B cell (primary cell): Measurements from ENCODE around the gene PARD3B. TPM values are rescaled to one million over a fixed set of nuclear protein-coding genes. Genes with fewer than 3 reads are reported as not detected.

Experiments used
- ATAC-seq: fragments of 200-7000 bp; cut with Tn5 transposase; one replicate; pipeline ENCODE4 v1.10.0; 2021; ENCODE audit warnings: low read depth, mild to moderate bottlenecking, moderate number of reproducible peaks, moderate library complexity
- CTCF ChIA-PET: fragments of 350-600 bp; sonication (Branson Sonifier 250); formaldehyde crosslinking; loops from one replicate; lab custom pipeline; 2021; ENCODE audit warnings: antibody characterized with exemption, inconsistent platforms; lab: Charles Lee
- POLR2A ChIA-PET: fragments of 350-600 bp; sonication (Branson Sonifier 250); formaldehyde crosslinking; loops from one replicate; lab custom pipeline; 2021; ENCODE audit warnings: antibody characterized with exemption; lab: Charles Lee
- DNase-seq: peaks from one replicate; pipeline ENCODE4 v3.0.0; 2013
- H2AFZ ChIP-seq: 2 replicates; pipeline ENCODE4 v1.6.1; 2012; ENCODE audit warnings: mild to moderate bottlenecking, low read depth, low read length; ENCODE audit not compliant: insufficient read depth, poor library complexity, severe bottlenecking
- H3K27ac ChIP-seq, 2 donors: 1 replicate in 1 of 2; 2 replicates in 1 of 2; pipeline ENCODE4 v1.5.1; 2012 to 2013; ENCODE audit warnings: low read length in 2 of 2, mild to moderate bottlenecking in 2 of 2, moderate library complexity in 1 of 2
- H3K27me3 ChIP-seq, 4 experiments: fragments of 200-600 bp in 1 of 4; sonication (generic) in 1 of 4; replicated peaks in 1 of 4; 1 replicate in 2 of 4; 2 replicates in 2 of 4; pipeline versions ENCODE4 v1.6.1 to v1.7.0; 2013 to 2016; ENCODE audit warnings: low read length in 3 of 4, mild to moderate bottlenecking in 2 of 4, mixed read lengths in 1 of 4, moderate library complexity in 1 of 4; ENCODE audit not compliant: insufficient read depth in 4 of 4, control insufficient read depth in 3 of 4; ENCODE audit errors: control extremely low read depth in 1 of 4
- H3K36me3 ChIP-seq, 2 experiments: replicated peaks in 1 of 2; 1 replicate in 1 of 2; 2 replicates in 1 of 2; pipeline versions ENCODE4 v1.6.1 to v1.7.1; 2013; ENCODE audit warnings: low read length in 1 of 2; ENCODE audit not compliant: insufficient read depth in 2 of 2, control insufficient read depth in 1 of 2; ENCODE audit errors: control extremely low read depth in 1 of 2, extremely low read depth in 1 of 2
- H3K4me1 ChIP-seq, 2 donors: fragments of 200-600 bp in 1 of 2; sonication (generic) in 1 of 2; 1 replicate in 1 of 2; 2 replicates in 1 of 2; pipeline versions ENCODE4 v1.5.1 to v1.6.1; 2013 to 2017; ENCODE audit warnings: low read length in 2 of 2; ENCODE audit not compliant: control insufficient read depth in 2 of 2, insufficient read depth in 2 of 2
- H3K4me2 ChIP-seq: replicated peaks from 2 replicates; pipeline ENCODE3; 2012; ENCODE audit warnings: mild to moderate bottlenecking, low read depth, low read length; ENCODE audit not compliant: poor library complexity, severe bottlenecking
- H3K4me3 ChIP-seq, 5 experiments: fragments of 200-600 bp in 1 of 5; sonication (generic) in 1 of 5; 1 replicate in 3 of 5; 2 replicates in 2 of 5; pipeline versions ENCODE4 v1.5.1 to v1.7.0; 2011 to 2016; ENCODE audit warnings: low read length in 4 of 5, mild to moderate bottlenecking in 4 of 5, low read depth in 2 of 5, control low read depth in 1 of 5, moderate library complexity in 1 of 5; ENCODE audit not compliant: insufficient read depth in 1 of 5; ENCODE audit errors: control extremely low read depth in 1 of 5, extremely low read depth in 1 of 5
- H3K79me2 ChIP-seq: fragments of 200-600 bp; sonication (generic); one replicate; pipeline ENCODE4 v1.6.0; 2016; ENCODE audit warnings: low read length; ENCODE audit not compliant: control insufficient read depth, insufficient read depth
- H3K9ac ChIP-seq: fragments of 200-600 bp; sonication (generic); 2 replicates; pipeline ENCODE4 v1.6.1; 2017; ENCODE audit warnings: mild to moderate bottlenecking, low read length, moderate library complexity
- H3K9me3 ChIP-seq, 3 donors: one replicate each; pipeline versions ENCODE4 v1.6.1 to v1.7.1; 2013; ENCODE audit warnings: low read length in 2 of 3; ENCODE audit not compliant: control insufficient read depth in 2 of 3, insufficient read depth in 1 of 3; ENCODE audit errors: control extremely low read depth in 1 of 3
- H4K20me1 ChIP-seq: 2 replicates; pipeline ENCODE4 v1.6.0; 2012; ENCODE audit warnings: mild to moderate bottlenecking, low read length; ENCODE audit not compliant: insufficient read depth, control insufficient read depth, poor library complexity, severe bottlenecking
- H3K27ac Mint-ChIP-seq: one replicate; pipeline ENCODE4 v1.8.0; 2021; ENCODE audit warnings: mixed read lengths
- H3K27me3 Mint-ChIP-seq: one replicate; pipeline ENCODE4 v1.8.0; 2021; ENCODE audit warnings: mixed read lengths
- H3K4me1 Mint-ChIP-seq: one replicate; pipeline ENCODE4 v1.8.0; 2021; ENCODE audit warnings: mixed read lengths
- H3K4me3 Mint-ChIP-seq: one replicate; pipeline ENCODE4 v1.8.0; 2021; ENCODE audit warnings: mixed read lengths
- H3K9me3 Mint-ChIP-seq: one replicate; pipeline ENCODE4 v1.8.0; 2022; ENCODE audit warnings: mixed read lengths; ENCODE audit not compliant: insufficient read depth
- CTCF ChIP-seq: fragments of 200-600 bp; IDR thresholded peaks from one replicate; pipeline ENCODE4 v1.8.0; 2022; ENCODE audit warnings: antibody characterized with exemption, mild to moderate bottlenecking
- EZH2 ChIP-seq: IDR thresholded peaks from 2 replicates; pipeline ENCODE4 v1.6.1; 2012; ENCODE audit warnings: borderline replicate concordance, low read depth, mild to moderate bottlenecking, moderate library complexity, low read length; ENCODE audit not compliant: insufficient read depth, poor library complexity, severe bottlenecking
- WGBS: methylation state at CpG from one replicate; pipeline ENCODE4 v1.1.5; 2013; ENCODE audit warnings: missing lambda C conversion rate; ENCODE audit not compliant: insufficient coverage; 5-methylcytosine and 5-hydroxymethylcytosine counted together
- intact Hi-C: fragments of 100-400 bp; cut with micrococcal nuclease; formaldehyde crosslinking; loops from one replicate; pipeline ENCODE4 v1.10.0; 2022
- polyA plus RNA-seq: library from polyadenylated mRNA; depleted of rRNA; stranded (reverse); fragments of >200 nt; gene quantifications from 2 replicates; pipeline ENCODE4 v1.2.3, GENCODE V29; 2012
- total RNA-seq, 2 donors: library from RNA; stranded (reverse); fragments of 120-200 nt in 1 of 2; gene quantifications; 1 replicate in 1 of 2; 2 replicates in 1 of 2; pipeline versions ENCODE4 v1.2.3 to v1.2.4, GENCODE V29; 2013 to 2022

The PARD3B gene
- total and polyA plus RNA-seq, 2 donors (not counting 1 experiment from before 2014, with no cell fraction given): not detected

- H3K9me3 ChIP-seq: no peaks in the 10 kb centered on the region
Observed at GRCh38 chr2:204535356-204535755, 9.9 kb upstream of the PARD3B start.

GRCh38 chr2:204535764-204536163 is 9.5 kb upstream of the PARD3B start:
- H3K27me3 Mint-ChIP-seq: no peaks in the 10 kb centered on the region
- no peaks in the 10 kb centered on the region for H3K79me2 ChIP-seq
- no peaks in the 10 kb centered on the region for H3K9me3 Mint-ChIP-seq
- no peak overlapping the region for H3K9ac ChIP-seq
- no peak overlapping the region for H3K4me3 Mint-ChIP-seq
- intact Hi-C loops: no loop called here
- H4K20me1 ChIP-seq: no peaks in the 10 kb centered on the region
- H3K9me3 ChIP-seq: no peaks in the 10 kb centered on the region
- ChIA-PET POLR2A (no interaction called here), CTCF (no interaction called here)
- H3K27ac Mint-ChIP-seq: no peak overlapping the region
- no peak overlapping the region for H3K4me3 ChIP-seq
- H3K4me1 ChIP-seq: no peaks in the 10 kb centered on the region
- H3K27ac ChIP-seq: no peak overlapping the region
- no peaks in the 10 kb centered on the region for H3K27me3 ChIP-seq
- WGBS: no CpG with 5 or more reads among the region's 1 CpG
- H3K4me2 ChIP-seq: no peak overlapping the region
- H3K4me1 Mint-ChIP-seq: no peaks in the 10 kb centered on the region
- H2AFZ ChIP-seq: no peak overlapping the region
- TF ChIP-seq EZH2: no peak
- TF ChIP-seq CTCF: no peak
- H3K36me3 ChIP-seq: no peaks in the 10 kb centered on the region
- ATAC-seq: no peak
- DNase-seq: no peak

More at GRCh38 chr2:204535356-204535755, 9.9 kb upstream of the PARD3B start:
- no peaks in the 10 kb centered on the region for H3K4me1 Mint-ChIP-seq
- Histone ChIP-seq H3K4me2 (no peak overlapping the region), H3K79me2 (no peaks in the 10 kb centered on the region), H4K20me1 (no peaks in the 10 kb centered on the region), H3K9ac (no peak overlapping the region), H3K4me3 (no peak overlapping the region), H3K36me3 (no peaks in the 10 kb centered on the region), H3K27me3 (no peaks in the 10 kb centered on the region), H3K4me1 (no peaks in the 10 kb centered on the region), H2AFZ (no peak overlapping the region), H3K27ac (no peak overlapping the region)
- no peak overlapping the region for H3K27ac Mint-ChIP-seq
- intact Hi-C loops: no loop called here
- no peaks in the 10 kb centered on the region for H3K27me3 Mint-ChIP-seq
- POLR2A ChIA-PET: no interaction called here
- no CpG with 5 or more reads among the region's 3 CpGs for WGBS
- DNase-seq (no peak), ATAC-seq (no peak)
- CTCF ChIA-PET: no interaction called here
- no peaks in the 10 kb centered on the region for H3K9me3 Mint-ChIP-seq
- H3K4me3 Mint-ChIP-seq: no peak overlapping the region
- TF ChIP-seq CTCF: no peak
- no peak for TF ChIP-seq EZH2
